Islet of Langerhans (tissue), 1 donor: ENCODE data around the gene STRIP2.
"Not testable (repeated sequence)": the region's sequence is repeated elsewhere in the genome, so short reads cannot be mapped to it uniquely, and the experiment has no call there.

ENCODE experiments used
- FAIRE-seq: peaks from one replicate; lab custom pipeline; 2011; peaks lifted over from hg19 to GRCh38; lab: Jason Lieb, UNC

STRIP2 gene

GRCh38 chr7:129433847-129434674, at the start of gene STRIP2:
Gene STRIP2, plus strand, starts transcription at chr7:129434432. Its CDS starts 41 bp downstream, at chr7:129434473.
- FAIRE-seq, result no peak

GRCh38 chr7:129385116-129385515, 49.1 kb upstream of the STRIP2 start:
- peak; percentile 17 for FAIRE-seq

GRCh38 chr7:129385598-129385997, 48.6 kb upstream of the STRIP2 start:
- FAIRE-seq, result no peak

- FAIRE-seq, result no peak
These were observed 47.7 kb upstream of the STRIP2 start for GRCh38 chr7:129386506-129386905.

- no peak for FAIRE-seq
These were observed 46.7 kb upstream of the STRIP2 start for GRCh38 chr7:129387537-129387936.

- no peak for FAIRE-seq
These were observed 45.7 kb upstream of the STRIP2 start for GRCh38 chr7:129388333-129389098.

GRCh38 chr7:129389829-129390228, 44.4 kb upstream of the STRIP2 start:
- FAIRE-seq, result no peak

- FAIRE-seq, result no peak
These were observed 43.9 kb upstream of the STRIP2 start for GRCh38 chr7:129390314-129390713.

- FAIRE-seq, result no peak
These were observed 42.6 kb upstream of the STRIP2 start for GRCh38 chr7:129391546-129392171.

GRCh38 chr7:129393255-129393654, 41.0 kb upstream of the STRIP2 start:
- FAIRE-seq, result no peak

GRCh38 chr7:129394101-129394500, 40.1 kb upstream of the STRIP2 start:
- no peak for FAIRE-seq

- no peak for FAIRE-seq
These were observed 39.0 kb upstream of the STRIP2 start for GRCh38 chr7:129394982-129395914.

GRCh38 chr7:129401228-129401966, 32.8 kb upstream of the STRIP2 start:
- FAIRE-seq, result no peak

GRCh38 chr7:129401967-129402860, 32.0 kb upstream of the STRIP2 start:
- no peak for FAIRE-seq

GRCh38 chr7:129405527-129405926, 28.7 kb upstream of the STRIP2 start:
- no peak for FAIRE-seq

GRCh38 chr7:129410238-129410637, 24.0 kb upstream of the STRIP2 start:
- not testable (repeated sequence) for FAIRE-seq

- FAIRE-seq, result no peak
These were observed 21.7 kb upstream of the STRIP2 start for GRCh38 chr7:129412501-129412900.

- FAIRE-seq, result no peak
These were observed 17.2 kb upstream of the STRIP2 start for GRCh38 chr7:129417073-129417472.

- FAIRE-seq, result no peak
These were observed 12.4 kb upstream of the STRIP2 start for GRCh38 chr7:129421717-129422250.

GRCh38 chr7:129422727-129423126, 11.5 kb upstream of the STRIP2 start:
- no peak for FAIRE-seq
